GM19240 (cell line): ENCODE measurements around the gene PCNX2.
"Not testable (repeated sequence)": the region's sequence is repeated elsewhere in the genome, so short reads cannot be mapped to it uniquely, and the experiment has no call there.

Experiments
- DNase-seq: peaks from one replicate; pipeline ENCODE4 v3.0.0; 2011; ENCODE audit warnings: low spot score; ENCODE audit not compliant: insufficient read length

The PCNX2 gene

GRCh38 chr1:233163696-233164095 is 131.8 kb downstream of the PCNX2 start:
- DNase-seq = no peak

- DNase-seq = no peak
Observed at GRCh38 chr1:233158322-233158721, 137.2 kb downstream of the PCNX2 start.

GRCh38 chr1:233157245-233157644 is 138.3 kb downstream of the PCNX2 start:
- DNase-seq = no peak

- no peak for DNase-seq
Observed at GRCh38 chr1:233151861-233152260, 143.7 kb downstream of the PCNX2 start.

- no peak for DNase-seq
Observed at GRCh38 chr1:233144434-233144833, 151.1 kb downstream of the PCNX2 start.

GRCh38 chr1:233143241-233143640 is 152.3 kb downstream of the PCNX2 start:
- DNase-seq = no peak

- no peak for DNase-seq
Observed at GRCh38 chr1:233140974-233141373, 154.6 kb downstream of the PCNX2 start.

- no peak for DNase-seq
Observed at GRCh38 chr1:233140499-233140898, 155.0 kb downstream of the PCNX2 start.

GRCh38 chr1:233138788-233139585 is 156.5 kb downstream of the PCNX2 start:
- DNase-seq = no peak

- DNase-seq = no peak
Observed at GRCh38 chr1:233135833-233136232, 159.7 kb downstream of the PCNX2 start.

GRCh38 chr1:233132445-233132844 is 163.1 kb downstream of the PCNX2 start:
- DNase-seq = no peak

- not testable (repeated sequence) for DNase-seq
Observed at GRCh38 chr1:233129031-233129430, 166.5 kb downstream of the PCNX2 start.

GRCh38 chr1:233127157-233127556 is 168.4 kb downstream of the PCNX2 start:
- DNase-seq = no peak

GRCh38 chr1:233122779-233123178 is 172.7 kb downstream of the PCNX2 start:
- no peak for DNase-seq

GRCh38 chr1:233121947-233122559 is 173.5 kb downstream of the PCNX2 start:
- DNase-seq = no peak

GRCh38 chr1:233114860-233115259 is 180.7 kb downstream of the PCNX2 start:
- no peak for DNase-seq

- DNase-seq = no peak
Observed at GRCh38 chr1:233114159-233114558, 181.4 kb downstream of the PCNX2 start.

- DNase-seq = no peak
Observed at GRCh38 chr1:233113009-233113879, 182.3 kb downstream of the PCNX2 start.

GRCh38 chr1:233112186-233113008 is 183.1 kb downstream of the PCNX2 start:
- DNase-seq = no peak

- DNase-seq = no peak
Observed at GRCh38 chr1:233111731-233112130, 183.8 kb downstream of the PCNX2 start.

GRCh38 chr1:233109096-233109495 is 186.4 kb downstream of the PCNX2 start:
- DNase-seq = no peak
